HG02642 (cell line): ENCODE results near the gene LTBP3.
A peak's percentile ranks its signal among the peaks of the same experiment; 100 is the strongest.

Experiments used
- ATAC-seq: cut with Tn5 transposase; IDR thresholded peaks from one replicate; pipeline ENCODE4 v1.9.1; 2021; ENCODE audit warnings: mild to moderate bottlenecking; ENCODE audit not compliant: unreplicated experiment, poor library complexity

The LTBP3 gene

GRCh38 chr11:65499713-65500386 lies 58.3 kb downstream of the LTBP3 start:
- no peak for ATAC-seq

GRCh38 chr11:65498977-65499712 lies 59.0 kb downstream of the LTBP3 start, which contains the start of gene MALAT1:
MALAT1 (plus strand) TSS chr11:65499045.
- peak; percentile 34 for ATAC-seq

- no peak for ATAC-seq
These were observed 59.5 kb downstream of the LTBP3 start for GRCh38 chr11:65498727-65498976.

- ATAC-seq: no peak
These were observed 60.0 kb downstream of the LTBP3 start for GRCh38 chr11:65498042-65498726.

GRCh38 chr11:65497141-65498041 lies 60.8 kb downstream of the LTBP3 start:
- ATAC-seq: peak; percentile 72

GRCh38 chr11:65496304-65497140 lies 61.6 kb downstream of the LTBP3 start:
- no peak for ATAC-seq

- no peak for ATAC-seq
These were observed 64.6 kb downstream of the LTBP3 start for GRCh38 chr11:65493367-65494176.

- ATAC-seq: no peak
These were observed 65.4 kb downstream of the LTBP3 start for GRCh38 chr11:65492637-65493366.

- ATAC-seq: no peak
These were observed 65.8 kb downstream of the LTBP3 start for GRCh38 chr11:65492387-65492636.

- no peak for ATAC-seq
These were observed 66.4 kb downstream of the LTBP3 start for GRCh38 chr11:65491614-65492386.

- ATAC-seq: no peak
These were observed 67.0 kb downstream of the LTBP3 start for GRCh38 chr11:65491163-65491465.

- ATAC-seq: no peak
These were observed 68.3 kb downstream of the LTBP3 start for GRCh38 chr11:65489706-65490320.

- no peak for ATAC-seq
These were observed 69.0 kb downstream of the LTBP3 start for GRCh38 chr11:65489035-65489705.
